Measurements from ENCODE around the gene ARHGAP1.

Gene ARHGAP1

DNA sequence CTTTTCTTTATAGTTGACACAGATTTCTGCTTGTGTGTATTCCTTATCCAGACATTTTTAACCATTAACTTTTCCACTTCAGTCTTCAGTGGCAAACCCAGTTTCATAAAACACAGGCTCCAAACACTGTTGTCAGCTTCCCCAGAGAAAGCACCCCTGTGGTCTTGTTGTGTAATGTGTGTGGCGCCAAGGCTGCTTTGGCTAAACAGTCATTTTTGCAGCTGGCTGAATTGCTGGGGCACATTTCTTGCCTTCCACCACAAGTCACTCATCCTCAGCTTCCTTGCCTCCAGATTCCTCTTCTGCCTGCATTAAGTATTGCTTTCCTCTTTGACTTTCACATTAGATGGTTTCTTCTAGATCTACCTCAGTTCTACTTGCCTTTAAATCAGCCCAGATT, 40.5 kb downstream of the ARHGAP1 start:
- TF ChIP-seq POLR2AphosphoS5 (IDR thresholded peaks at IDR 0.05; ENCODE audit: borderline replicate concordance, low read depth, low read length) (no peak), FOXP2 (optimal IDR thresholded peaks at IDR 0.05; ENCODE audit: control extremely low read depth, extremely low read length, insufficient read depth) (peak; percentile 60), EZH2 (IDR thresholded peaks at IDR 0.05) (no peak)
- Histone ChIP-seq H3K27ac (peak overlapping the region; percentile 77), H3K4me3 (no peak overlapping the region), H3K9ac (ENCODE audit: insufficient read length) (no peak overlapping the region), H3K36me3 (ENCODE audit: insufficient read depth, low read length) (peaks cover 55% of the 10 kb centered on the region), H3K9me3 (ENCODE audit: low read depth, low read length) (no peaks in the 10 kb centered on the region)
- DNase-seq (ENCODE audit: low read depth, low spot score): no peak

DNA sequence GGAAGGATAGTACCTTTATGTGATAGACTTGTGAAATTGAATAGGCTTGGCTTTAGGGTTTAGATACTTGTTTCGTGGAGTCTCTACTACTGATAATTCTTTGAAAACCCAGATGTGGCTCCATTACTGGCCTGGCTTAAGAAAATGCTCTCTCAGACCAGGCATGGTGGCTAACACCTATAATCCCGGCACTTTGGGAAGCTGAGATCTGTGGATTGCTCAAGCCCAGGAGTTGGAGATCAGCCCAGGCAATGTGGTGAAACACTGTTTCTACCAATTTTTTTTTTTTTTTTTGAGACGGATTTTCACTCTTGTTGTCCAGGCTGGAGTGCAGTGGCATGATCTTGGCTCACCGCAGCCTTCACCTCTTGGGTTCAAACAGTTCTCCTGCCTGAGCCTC, 42.2 kb downstream of the ARHGAP1 start:
- Histone ChIP-seq H3K4me3 (no peak overlapping the region), H3K9ac (ENCODE audit: insufficient read length) (no peak overlapping the region), H3K9me3 (ENCODE audit: low read depth, low read length) (no peaks in the 10 kb centered on the region), H3K36me3 (ENCODE audit: insufficient read depth, low read length) (peaks cover 48% of the 10 kb centered on the region), H3K27ac (no peak overlapping the region)
- no peak for DNase-seq (ENCODE audit: low read depth, low spot score)
- no peak for TF ChIP-seq POLR2AphosphoS5 (IDR thresholded peaks at IDR 0.05; ENCODE audit: borderline replicate concordance, low read depth, low read length)
- TF ChIP-seq EZH2 (IDR thresholded peaks at IDR 0.05): no peak
- no peak for TF ChIP-seq FOXP2 (optimal IDR thresholded peaks at IDR 0.05; ENCODE audit: control extremely low read depth, extremely low read length, insufficient read depth)

DNA sequence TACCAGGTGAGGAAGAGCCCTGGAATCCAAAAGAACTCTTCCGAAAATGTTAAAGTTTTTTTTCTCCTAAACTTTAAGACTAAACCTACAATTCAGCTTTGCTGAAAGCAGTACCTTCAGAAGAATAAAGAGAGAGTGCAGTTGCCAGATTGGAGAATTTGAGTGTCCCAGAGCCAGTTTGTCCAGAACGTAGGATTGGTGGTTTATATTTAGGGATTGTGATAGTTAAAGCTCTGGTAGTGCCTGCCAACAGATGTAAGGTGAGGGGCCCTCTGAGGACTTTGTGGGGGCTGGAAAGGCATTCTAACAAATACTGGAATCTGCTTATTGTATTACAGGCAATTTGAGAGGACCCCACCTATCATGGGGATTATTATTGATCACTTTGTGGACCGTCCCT, 43.2 kb downstream of the ARHGAP1 start:
- no peak overlapping the region for H3K27ac ChIP-seq
- peaks cover 45% of the 10 kb centered on the region for H3K36me3 ChIP-seq (ENCODE audit: insufficient read depth, low read length)

DNA sequence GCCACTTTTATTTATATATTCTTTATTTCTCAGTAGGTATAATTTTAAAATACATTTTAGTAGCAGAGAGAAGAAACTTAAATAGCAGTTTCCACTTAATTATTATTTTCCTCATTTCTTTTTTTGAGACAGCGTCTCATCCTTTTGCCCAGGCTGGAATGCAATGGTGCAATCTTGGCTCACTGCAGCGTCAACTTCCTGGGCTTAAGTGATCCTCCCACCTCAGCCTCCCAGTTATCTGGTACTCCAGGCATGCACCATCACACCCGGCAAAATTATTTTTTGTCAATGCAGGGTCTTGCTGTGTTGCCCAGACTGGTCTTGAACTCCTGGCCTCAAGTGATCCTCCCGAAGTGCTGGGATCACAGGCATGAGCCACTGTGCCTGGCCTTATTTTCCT, 44.8 kb downstream of the ARHGAP1 start:
- TF ChIP-seq FOXP2 (optimal IDR thresholded peaks at IDR 0.05; ENCODE audit: control extremely low read depth, extremely low read length, insufficient read depth) (no peak), POLR2AphosphoS5 (IDR thresholded peaks at IDR 0.05; ENCODE audit: borderline replicate concordance, low read depth, low read length) (no peak), EZH2 (IDR thresholded peaks at IDR 0.05) (no peak)
- H3K9me3 ChIP-seq (ENCODE audit: low read depth, low read length): no peaks in the 10 kb centered on the region
- no peak overlapping the region for H3K27ac ChIP-seq
- H3K36me3 ChIP-seq (ENCODE audit: insufficient read depth, low read length): peaks cover 57% of the 10 kb centered on the region
- no peak overlapping the region for H3K9ac ChIP-seq (ENCODE audit: insufficient read length)
- no peak for DNase-seq (ENCODE audit: low read depth, low spot score)
- H3K4me3 ChIP-seq: no peak overlapping the region

More for the DNA sequence above, 43.2 kb downstream of the ARHGAP1 start:
- no peak for DNase-seq (ENCODE audit: low read depth, low spot score)
- TF ChIP-seq FOXP2 (optimal IDR thresholded peaks at IDR 0.05; ENCODE audit: control extremely low read depth, extremely low read length, insufficient read depth) (no peak), EZH2 (IDR thresholded peaks at IDR 0.05) (no peak), POLR2AphosphoS5 (IDR thresholded peaks at IDR 0.05; ENCODE audit: borderline replicate concordance, low read depth, low read length) (no peak)
- H3K9ac ChIP-seq (ENCODE audit: insufficient read length): no peak overlapping the region
- H3K9me3 ChIP-seq (ENCODE audit: low read depth, low read length): no peaks in the 10 kb centered on the region
- H3K4me3 ChIP-seq: no peak overlapping the region

DNA sequence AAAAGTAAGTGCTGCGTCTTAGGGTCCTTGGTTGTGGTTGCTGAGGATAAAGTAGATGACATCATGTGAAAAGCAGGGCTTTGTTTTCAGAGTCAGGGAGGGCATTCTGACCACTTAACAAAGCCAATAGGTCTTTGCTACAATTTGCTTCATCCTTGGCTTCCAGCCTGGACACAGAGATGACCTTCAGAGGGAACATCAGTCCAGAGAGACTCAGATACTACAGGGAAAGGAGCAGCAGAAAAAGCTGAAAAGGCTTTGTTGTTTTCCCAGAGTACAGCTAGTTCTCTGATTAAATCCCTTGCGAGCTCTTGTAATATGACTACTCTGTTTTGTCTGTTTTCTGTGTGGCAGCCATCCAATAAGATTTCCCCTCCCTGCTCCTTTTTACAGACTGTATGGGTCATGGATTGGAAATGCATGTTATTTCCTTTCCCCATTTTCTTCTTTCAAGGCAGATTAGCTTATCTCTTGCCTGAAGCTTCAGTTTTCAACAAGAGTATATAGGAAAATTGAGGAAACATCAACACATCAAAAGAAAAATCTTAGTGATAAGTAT, 51.2 kb downstream of the ARHGAP1 start:
- DNase-seq (ENCODE audit: low read depth, low spot score): no peak
- Histone ChIP-seq H3K9ac (ENCODE audit: insufficient read length) (peak overlapping the region; percentile 26), H3K36me3 (ENCODE audit: insufficient read depth, low read length) (peaks cover 56% of the 10 kb centered on the region), H3K9me3 (ENCODE audit: low read depth, low read length) (no peaks in the 10 kb centered on the region), H3K4me3 (no peak overlapping the region), H3K27ac (peak overlapping the region; percentile 28; the same call in 1 of the 2 replicates)
- TF ChIP-seq EZH2 (IDR thresholded peaks at IDR 0.05): no peak
- TF ChIP-seq POLR2AphosphoS5 (IDR thresholded peaks at IDR 0.05; ENCODE audit: borderline replicate concordance, low read depth, low read length): no peak
- no peak for TF ChIP-seq FOXP2 (optimal IDR thresholded peaks at IDR 0.05; ENCODE audit: control extremely low read depth, extremely low read length, insufficient read depth)

DNA sequence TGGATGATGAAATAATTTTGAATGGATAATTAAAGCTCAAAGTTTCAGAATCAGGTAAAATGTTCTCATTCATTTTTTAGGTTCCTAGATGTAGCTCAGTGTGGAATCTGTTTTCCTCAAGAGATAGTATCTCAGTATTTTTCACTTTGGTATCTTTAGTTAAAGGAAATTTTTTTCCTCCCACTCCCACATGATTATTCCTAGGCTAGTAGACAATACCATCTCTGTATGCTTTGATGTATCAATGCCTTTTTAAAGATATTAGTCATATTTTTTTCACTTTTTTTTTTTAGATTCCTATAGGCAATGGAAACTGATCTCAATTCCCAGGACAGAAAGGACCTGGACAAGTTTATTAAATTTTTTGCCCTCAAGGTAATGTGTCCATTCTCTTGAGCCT, 56.4 kb downstream of the ARHGAP1 start:
- no peak for TF ChIP-seq EZH2 (IDR thresholded peaks at IDR 0.05)
- Histone ChIP-seq H3K4me3 (no peak overlapping the region), H3K27ac (no peak overlapping the region), H3K36me3 (ENCODE audit: insufficient read depth, low read length) (peaks cover 32% of the 10 kb centered on the region), H3K9ac (ENCODE audit: insufficient read length) (no peak overlapping the region), H3K9me3 (ENCODE audit: low read depth, low read length) (no peaks in the 10 kb centered on the region)
- no peak for DNase-seq (ENCODE audit: low read depth, low spot score)

DNA sequence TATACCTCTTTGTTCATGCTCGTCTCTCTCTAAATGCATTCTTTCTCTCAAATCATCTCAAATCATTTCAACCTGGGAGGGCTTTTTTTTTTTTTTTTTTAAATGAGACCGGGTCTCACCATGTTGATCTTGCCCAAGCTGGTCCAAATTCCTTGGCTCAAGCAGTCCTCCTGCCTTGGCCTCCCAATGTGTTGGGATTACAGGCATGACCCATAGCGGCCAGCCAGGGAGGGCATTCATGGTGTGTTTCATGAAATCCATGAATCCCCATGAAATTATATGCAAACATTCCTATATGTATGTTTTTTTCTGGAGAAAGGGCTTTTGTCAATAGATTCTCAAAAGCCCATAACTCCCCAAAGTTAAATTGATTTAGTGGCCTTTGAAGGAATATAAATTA, 56.9 kb downstream of the ARHGAP1 start:
- DNase-seq (ENCODE audit: low read depth, low spot score): no peak
- no peak overlapping the region for H3K27ac ChIP-seq
- H3K36me3 ChIP-seq (ENCODE audit: insufficient read depth, low read length): peaks cover 32% of the 10 kb centered on the region
- TF ChIP-seq POLR2AphosphoS5 (IDR thresholded peaks at IDR 0.05; ENCODE audit: borderline replicate concordance, low read depth, low read length) (no peak), EZH2 (IDR thresholded peaks at IDR 0.05) (no peak), FOXP2 (optimal IDR thresholded peaks at IDR 0.05; ENCODE audit: control extremely low read depth, extremely low read length, insufficient read depth) (no peak)
- H3K4me3 ChIP-seq: no peak overlapping the region
- H3K9ac ChIP-seq (ENCODE audit: insufficient read length): no peak overlapping the region
- H3K9me3 ChIP-seq (ENCODE audit: low read depth, low read length): no peaks in the 10 kb centered on the region

DNA sequence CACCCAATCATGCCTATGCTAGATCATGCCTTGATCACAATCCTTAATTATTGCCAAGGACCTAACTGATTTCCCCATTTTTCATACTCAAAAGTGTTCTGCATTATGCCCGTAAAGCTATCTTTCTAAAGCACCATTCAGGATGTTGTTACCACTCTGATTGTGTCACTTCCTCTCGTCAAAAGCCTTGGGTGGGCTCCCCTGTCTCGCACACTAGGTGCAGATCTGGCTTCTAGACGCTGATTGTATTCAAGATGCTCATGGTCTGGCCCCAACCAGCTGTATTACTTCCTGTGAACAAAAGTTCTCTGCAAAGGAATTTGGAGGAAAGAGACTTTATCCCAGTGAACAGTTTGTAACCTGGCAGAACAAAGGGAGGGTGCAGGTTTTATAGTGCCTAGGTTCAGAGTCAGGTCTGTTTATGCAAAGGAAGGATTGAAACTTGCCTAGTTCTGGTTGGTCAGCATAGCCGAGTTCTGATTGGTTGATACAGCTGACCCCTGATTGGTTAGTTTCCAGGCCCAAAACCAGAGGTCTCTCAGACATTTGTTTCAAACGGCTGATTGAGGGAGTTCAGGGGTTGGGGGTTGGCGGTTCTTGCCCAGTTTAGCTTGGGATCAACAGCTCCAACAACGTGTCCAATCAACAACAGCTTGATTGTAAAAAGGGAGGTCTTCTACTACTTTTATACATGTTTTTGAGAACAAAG, 57.6 kb downstream of the ARHGAP1 start:
- TF ChIP-seq POLR2AphosphoS5 (IDR thresholded peaks at IDR 0.05; ENCODE audit: borderline replicate concordance, low read depth, low read length): no peak
- no peak for TF ChIP-seq EZH2 (IDR thresholded peaks at IDR 0.05)
- no peak for TF ChIP-seq FOXP2 (optimal IDR thresholded peaks at IDR 0.05; ENCODE audit: control extremely low read depth, extremely low read length, insufficient read depth)
- Histone ChIP-seq H3K27ac (no peak overlapping the region), H3K36me3 (ENCODE audit: insufficient read depth, low read length) (peaks cover 29% of the 10 kb centered on the region), H3K9me3 (ENCODE audit: low read depth, low read length) (no peaks in the 10 kb centered on the region), H3K9ac (ENCODE audit: insufficient read length) (no peak overlapping the region), H3K4me3 (no peak overlapping the region)
- DNase-seq (ENCODE audit: low read depth, low spot score): no peak

DNA sequence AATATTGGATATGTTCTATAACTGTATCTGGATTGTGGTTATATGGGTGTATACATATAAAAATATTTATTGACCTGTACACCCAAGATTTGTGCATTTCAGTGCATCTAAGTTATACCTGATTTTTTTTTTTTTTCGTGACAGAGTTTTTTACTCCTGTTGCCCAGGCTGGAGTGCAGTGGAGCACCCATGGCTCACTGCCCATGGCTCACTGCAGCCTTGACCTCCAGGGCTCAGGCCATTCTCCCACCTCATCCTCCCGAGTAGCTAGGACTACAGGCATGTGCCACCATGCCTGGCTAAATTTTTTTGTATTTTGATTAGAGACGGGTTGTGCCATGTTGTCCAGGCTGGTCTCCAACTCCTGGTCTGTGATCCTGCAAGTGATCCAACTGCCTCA, 58.8 kb downstream of the ARHGAP1 start:
- TF ChIP-seq EZH2 (IDR thresholded peaks at IDR 0.05): no peak
- no peak for TF ChIP-seq POLR2AphosphoS5 (IDR thresholded peaks at IDR 0.05; ENCODE audit: borderline replicate concordance, low read depth, low read length)
- no peak for TF ChIP-seq FOXP2 (optimal IDR thresholded peaks at IDR 0.05; ENCODE audit: control extremely low read depth, extremely low read length, insufficient read depth)
- no peak overlapping the region for H3K27ac ChIP-seq
- DNase-seq (ENCODE audit: low read depth, low spot score): no peak
- H3K9me3 ChIP-seq (ENCODE audit: low read depth, low read length): no peaks in the 10 kb centered on the region
- no peak overlapping the region for H3K9ac ChIP-seq (ENCODE audit: insufficient read length)
- H3K4me3 ChIP-seq: no peak overlapping the region
- H3K36me3 ChIP-seq (ENCODE audit: insufficient read depth, low read length): peaks cover 19% of the 10 kb centered on the region

Data from SK-N-MC (cell line).